SK-N-MC (cell line): Measurements from ENCODE around the gene MACROD2.
A peak's percentile ranks its signal among the peaks of the same experiment; 100 is the strongest.

Experiments
- DNase-seq: peaks from one replicate; pipeline ENCODE4 v3.0.0-alpha.2; 2011; ENCODE audit warnings: low read depth, low spot score
- H3K27ac ChIP-seq: fragments of 200-600 bp; sonication (generic); 2 replicates; pipeline ENCODE4 v1.5.1; 2016; ENCODE audit warnings: mixed run types
- H3K36me3 ChIP-seq: fragments of 200-600 bp; sonication (generic); 2 replicates; pipeline ENCODE4 v1.6.1; 2017; ENCODE audit warnings: antibody characterized with exemption, low read length, mixed read lengths; ENCODE audit not compliant: insufficient read depth
- H3K4me3 ChIP-seq: fragments of 200-600 bp; sonication (generic); 2 replicates; pipeline ENCODE4 v1.5.1; 2016
- H3K9ac ChIP-seq: fragments of 200-600 bp; sonication (generic); 2 replicates; pipeline ENCODE4 v1.8.0; 2017; ENCODE audit warnings: mixed run types, mixed read lengths; ENCODE audit not compliant: insufficient read length
- H3K9me3 ChIP-seq: fragments of 200-600 bp; sonication (generic); 2 replicates; pipeline ENCODE4 v1.6.1; 2017; ENCODE audit warnings: low read depth, mild to moderate bottlenecking, antibody characterized with exemption, low read length, moderate library complexity, mixed read lengths
- EZH2 ChIP-seq: fragments of 200-600 bp; sonication (generic); IDR thresholded peaks from one replicate; pipeline ENCODE4 v1.6.1; 2017; ENCODE audit warnings: antibody characterized with exemption
- FOXP2 ChIP-seq: optimal IDR thresholded peaks from 2 replicates; pipeline ENCODE3; 2011; ENCODE audit warnings: mild to moderate bottlenecking, moderate library complexity; ENCODE audit not compliant: insufficient read depth; ENCODE audit errors: extremely low read length, control extremely low read depth
- POLR2AphosphoS5 ChIP-seq: IDR thresholded peaks from 2 replicates; pipeline ENCODE4 v1.6.1; 2012; ENCODE audit warnings: mild to moderate bottlenecking, low read depth, low read length, borderline replicate concordance

The MACROD2 gene

GRCh38 chr20:14792915-14793314 is 797.6 kb downstream of the MACROD2 start:
- Histone ChIP-seq H3K4me3 (no peak overlapping the region), H3K36me3 (no peaks in the 10 kb centered on the region), H3K27ac (no peak overlapping the region), H3K9ac (no peak overlapping the region), H3K9me3 (no peaks in the 10 kb centered on the region)
- TF ChIP-seq POLR2AphosphoS5 (no peak), FOXP2 (no peak), EZH2 (no peak)
- DNase-seq, result no peak

GRCh38 chr20:14799545-14800216 is 804.4 kb downstream of the MACROD2 start:
- H3K4me3 ChIP-seq, result no peak overlapping the region
- no peaks in the 10 kb centered on the region for H3K36me3 ChIP-seq

GRCh38 chr20:14800707-14801425 is 805.5 kb downstream of the MACROD2 start:
- H3K9me3 ChIP-seq, result 0 out of 2 replicates have a peak, but pooled peaks cover 3% of the 10 kb centered on the region
- no peak overlapping the region for H3K27ac ChIP-seq
- DNase-seq, result no peak
- no peak overlapping the region for H3K9ac ChIP-seq
- no peak overlapping the region for H3K4me3 ChIP-seq
- H3K36me3 ChIP-seq, result no peaks in the 10 kb centered on the region
- no peak for TF ChIP-seq FOXP2
- no peak for TF ChIP-seq POLR2AphosphoS5
- no peak for TF ChIP-seq EZH2

More at GRCh38 chr20:14799545-14800216, 804.4 kb downstream of the MACROD2 start:
- H3K9ac ChIP-seq, result no peak overlapping the region
- H3K9me3 ChIP-seq, result no peaks in the 10 kb centered on the region
- DNase-seq, result no peak
- TF ChIP-seq POLR2AphosphoS5, result no peak
- no peak for TF ChIP-seq FOXP2
- TF ChIP-seq EZH2, result no peak
- H3K27ac ChIP-seq, result no peak overlapping the region

GRCh38 chr20:14801591-14802325 is 806.4 kb downstream of the MACROD2 start:
- no peak for DNase-seq
- Histone ChIP-seq H3K9ac (no peak overlapping the region), H3K27ac (no peak overlapping the region), H3K36me3 (no peaks in the 10 kb centered on the region), H3K4me3 (no peak overlapping the region), H3K9me3 (0 out of 2 replicates have a peak, but pooled peaks cover 3% of the 10 kb centered on the region)
- TF ChIP-seq POLR2AphosphoS5 (no peak), EZH2 (no peak), FOXP2 (no peak)

- Histone ChIP-seq H3K4me3 (no peak overlapping the region), H3K9ac (no peak overlapping the region), H3K9me3 (0 out of 2 replicates have a peak, but pooled peaks cover 3% of the 10 kb centered on the region), H3K36me3 (no peaks in the 10 kb centered on the region), H3K27ac (no peak overlapping the region)
- TF ChIP-seq FOXP2, result no peak
- TF ChIP-seq POLR2AphosphoS5, result no peak
- TF ChIP-seq EZH2, result no peak
- DNase-seq, result no peak
These were observed 811.9 kb downstream of the MACROD2 start for GRCh38 chr20:14807224-14807623.

GRCh38 chr20:14815340-14815739 is 820.0 kb downstream of the MACROD2 start:
- no peak for TF ChIP-seq FOXP2
- TF ChIP-seq EZH2, result no peak
- no peak for TF ChIP-seq POLR2AphosphoS5
- no peak for DNase-seq
- no peak overlapping the region for H3K27ac ChIP-seq
- H3K4me3 ChIP-seq, result no peak overlapping the region
- H3K9me3 ChIP-seq, result no peaks in the 10 kb centered on the region
- H3K36me3 ChIP-seq, result no peaks in the 10 kb centered on the region
- no peak overlapping the region for H3K9ac ChIP-seq

GRCh38 chr20:14816471-14816870 is 821.2 kb downstream of the MACROD2 start:
- Histone ChIP-seq H3K27ac (no peak overlapping the region), H3K36me3 (no peaks in the 10 kb centered on the region), H3K4me3 (no peak overlapping the region), H3K9me3 (no peaks in the 10 kb centered on the region), H3K9ac (no peak overlapping the region)
- TF ChIP-seq POLR2AphosphoS5 (no peak), EZH2 (no peak), FOXP2 (no peak)
- no peak for DNase-seq

- H3K4me3 ChIP-seq, result no peak overlapping the region
- TF ChIP-seq POLR2AphosphoS5 (no peak), FOXP2 (no peak), EZH2 (no peak)
- H3K9me3 ChIP-seq, result no peaks in the 10 kb centered on the region
- 0 out of 2 replicates have a peak overlapping the region, but pooled peaks have one; percentile 17 for H3K27ac ChIP-seq
- peak; percentile 20 for DNase-seq
- no peak overlapping the region for H3K9ac ChIP-seq
- H3K36me3 ChIP-seq, result no peaks in the 10 kb centered on the region
These were observed 821.8 kb downstream of the MACROD2 start for GRCh38 chr20:14817101-14817500.
